ENCODE data around the gene PDE4D. TPM values are rescaled to one million over a fixed set of nuclear protein-coding genes. Genes with fewer than 3 reads are reported as not detected.

Gene PDE4D
- total and polyA plus RNA-seq, 2 donors (not counting 1 experiment from before 2014, with no cell fraction given): 14.9 to 171 TPM

DNA sequence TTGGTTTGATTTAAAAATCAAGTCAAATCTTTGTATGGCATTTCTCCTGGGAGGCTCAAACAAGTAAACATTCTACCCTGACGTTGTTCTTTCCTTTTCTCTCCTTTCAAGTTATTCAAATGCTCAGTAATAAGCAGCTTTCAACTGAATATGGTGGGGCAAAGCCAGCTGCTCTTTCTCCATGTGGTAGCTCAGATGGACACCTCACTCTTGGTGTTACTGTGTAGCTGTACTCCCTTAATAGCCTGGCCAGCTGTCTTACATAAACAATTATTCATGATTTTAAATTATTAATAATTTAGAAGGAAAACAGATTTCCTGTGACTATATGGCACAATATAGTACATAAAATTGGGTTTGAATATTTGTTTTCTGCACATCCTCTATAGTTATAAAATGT is 165.2 kb downstream of the PDE4D start:
- H4K20me1 ChIP-seq (ENCODE audit: control insufficient read depth, insufficient read depth, low read length, poor library complexity, severe bottlenecking): no peaks in the 10 kb centered on the region
- no peak overlapping the region for H2AFZ ChIP-seq (ENCODE audit: insufficient read depth, low read depth, low read length, poor library complexity, severe bottlenecking)
- Mint-ChIP-seq H3K27me3 (no peaks in the 10 kb centered on the region), H3K9me3 (ENCODE audit: insufficient read depth) (no peaks in the 10 kb centered on the region), H3K4me3 (no peak overlapping the region), H3K27ac (no peak overlapping the region), H3K4me1 (peaks cover 17% of the 10 kb centered on the region)
- DNase-seq (no peak), ATAC-seq (ENCODE audit: low read depth) (no peak)
- H3K27me3 ChIP-seq (replicated peaks in 1 of 4; ENCODE audit: control extremely low read depth in 1 of 4, control insufficient read depth in 3 of 4, insufficient read depth in 4 of 4, low read length in 3 of 4): no peaks in the 10 kb centered on the region
- no peak overlapping the region for H3K4me3 ChIP-seq (ENCODE audit: control extremely low read depth in 1 of 5, extremely low read depth in 1 of 5, insufficient read depth in 1 of 5, low read depth in 2 of 5, low read length in 4 of 5)
- POLR2A ChIA-PET: no interaction called here
- H3K9ac ChIP-seq (ENCODE audit: low read length): no peak overlapping the region
- no CpG with 5 or more reads among the region's 1 CpG for WGBS (ENCODE audit: insufficient coverage)
- H3K36me3 ChIP-seq (replicated peaks in 1 of 2; ENCODE audit: control extremely low read depth in 1 of 2, control insufficient read depth in 1 of 2, extremely low read depth in 1 of 2, insufficient read depth in 2 of 2, low read length in 1 of 2): no peaks in the 10 kb centered on the region
- TF ChIP-seq CTCF (IDR thresholded peaks at IDR 0.05) (no peak), EZH2 (IDR thresholded peaks at IDR 0.05; ENCODE audit: borderline replicate concordance, insufficient read depth, low read depth, low read length, poor library complexity, severe bottlenecking) (no peak)
- intact Hi-C loops (cut with micrococcal nuclease): loop anchor here (10.0 kb wide), 1 partner anchor 54 kb away; no protein-coding TSS in a partner anchor
- H3K4me2 ChIP-seq (replicated peaks; ENCODE audit: low read depth, low read length, poor library complexity, severe bottlenecking): no peak overlapping the region
- H3K9me3 ChIP-seq (ENCODE audit: control extremely low read depth in 1 of 3, control insufficient read depth in 2 of 3, insufficient read depth in 1 of 3, low read length in 2 of 3): no peaks in the 10 kb centered on the region
- CTCF ChIA-PET: interaction anchor here (0.9 kb wide), 1 partner anchor 391 kb away, joined by 3 read pairs; no protein-coding TSS in a partner anchor
- H3K79me2 ChIP-seq (ENCODE audit: control insufficient read depth, insufficient read depth, low read length): no peaks in the 10 kb centered on the region
- H3K4me1 ChIP-seq (ENCODE audit: control insufficient read depth in 2 of 2, insufficient read depth in 2 of 2, low read length in 2 of 2): no peaks in the 10 kb centered on the region
- no peak overlapping the region for H3K27ac ChIP-seq (ENCODE audit: low read length in 2 of 2)

DNA sequence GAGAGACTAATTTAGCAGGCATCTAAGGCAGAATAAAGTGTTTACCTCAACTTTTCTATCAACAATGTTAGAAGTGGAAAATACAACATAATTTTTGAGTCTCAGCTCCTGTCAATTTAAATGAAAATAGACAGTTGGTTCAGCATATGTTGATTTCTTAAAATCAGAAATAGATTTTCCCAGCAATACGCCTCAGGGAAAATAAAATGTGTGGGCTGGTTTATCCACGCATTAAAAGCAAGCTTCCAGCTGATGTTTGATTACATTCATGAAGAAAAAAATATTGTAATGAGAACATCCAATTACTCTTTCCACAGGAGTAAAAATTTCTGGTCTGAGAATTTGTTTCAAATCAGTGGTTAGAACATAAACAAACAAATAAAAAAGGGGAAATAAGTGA is 166.3 kb downstream of the PDE4D start:
- TF ChIP-seq CTCF (IDR thresholded peaks at IDR 0.05) (no peak), EZH2 (IDR thresholded peaks at IDR 0.05; ENCODE audit: borderline replicate concordance, insufficient read depth, low read depth, low read length, poor library complexity, severe bottlenecking) (no peak)
- Histone ChIP-seq H3K79me2 (ENCODE audit: control insufficient read depth, insufficient read depth, low read length) (no peaks in the 10 kb centered on the region), H2AFZ (ENCODE audit: insufficient read depth, low read depth, low read length, poor library complexity, severe bottlenecking) (no peak overlapping the region), H3K27me3 (replicated peaks in 1 of 4; ENCODE audit: control extremely low read depth in 1 of 4, control insufficient read depth in 3 of 4, insufficient read depth in 4 of 4, low read length in 3 of 4) (no peaks in the 10 kb centered on the region), H4K20me1 (ENCODE audit: control insufficient read depth, insufficient read depth, low read length, poor library complexity, severe bottlenecking) (no peaks in the 10 kb centered on the region), H3K27ac (ENCODE audit: low read length in 2 of 2) (no peak overlapping the region), H3K9ac (ENCODE audit: low read length) (no peak overlapping the region), H3K4me2 (replicated peaks; ENCODE audit: low read depth, low read length, poor library complexity, severe bottlenecking) (no peak overlapping the region), H3K4me3 (ENCODE audit: control extremely low read depth in 1 of 5, extremely low read depth in 1 of 5, insufficient read depth in 1 of 5, low read depth in 2 of 5, low read length in 4 of 5) (no peak overlapping the region), H3K9me3 (ENCODE audit: control extremely low read depth in 1 of 3, control insufficient read depth in 2 of 3, insufficient read depth in 1 of 3, low read length in 2 of 3) (no peaks in the 10 kb centered on the region), H3K36me3 (replicated peaks in 1 of 2; ENCODE audit: control extremely low read depth in 1 of 2, control insufficient read depth in 1 of 2, extremely low read depth in 1 of 2, insufficient read depth in 2 of 2, low read length in 1 of 2) (no peaks in the 10 kb centered on the region), H3K4me1 (ENCODE audit: control insufficient read depth in 2 of 2, insufficient read depth in 2 of 2, low read length in 2 of 2) (no peaks in the 10 kb centered on the region)
- Mint-ChIP-seq H3K4me3 (no peak overlapping the region), H3K27ac (no peak overlapping the region), H3K9me3 (ENCODE audit: insufficient read depth) (no peaks in the 10 kb centered on the region), H3K27me3 (no peaks in the 10 kb centered on the region), H3K4me1 (peaks cover 19% of the 10 kb centered on the region)
- DNase-seq (no peak), ATAC-seq (ENCODE audit: low read depth) (no peak)
- intact Hi-C loops (cut with micrococcal nuclease): loop anchor here (10.0 kb wide), 1 partner anchor 52 kb away; no protein-coding TSS in a partner anchor
- POLR2A ChIA-PET: no interaction called here
- CTCF ChIA-PET: interaction anchor here (1.6 kb wide), 1 partner anchor 73 kb away, joined by 7 read pairs; no protein-coding TSS in a partner anchor
- WGBS (ENCODE audit: insufficient coverage): no CpG with 5 or more reads among the region's 2 CpGs
